ENCODE data around the gene CAPNS1.
"Not testable (repeated sequence)": the region's sequence is repeated elsewhere in the genome, so short reads cannot be mapped to it uniquely, and the experiment has no call there.

Gene CAPNS1

DNA sequence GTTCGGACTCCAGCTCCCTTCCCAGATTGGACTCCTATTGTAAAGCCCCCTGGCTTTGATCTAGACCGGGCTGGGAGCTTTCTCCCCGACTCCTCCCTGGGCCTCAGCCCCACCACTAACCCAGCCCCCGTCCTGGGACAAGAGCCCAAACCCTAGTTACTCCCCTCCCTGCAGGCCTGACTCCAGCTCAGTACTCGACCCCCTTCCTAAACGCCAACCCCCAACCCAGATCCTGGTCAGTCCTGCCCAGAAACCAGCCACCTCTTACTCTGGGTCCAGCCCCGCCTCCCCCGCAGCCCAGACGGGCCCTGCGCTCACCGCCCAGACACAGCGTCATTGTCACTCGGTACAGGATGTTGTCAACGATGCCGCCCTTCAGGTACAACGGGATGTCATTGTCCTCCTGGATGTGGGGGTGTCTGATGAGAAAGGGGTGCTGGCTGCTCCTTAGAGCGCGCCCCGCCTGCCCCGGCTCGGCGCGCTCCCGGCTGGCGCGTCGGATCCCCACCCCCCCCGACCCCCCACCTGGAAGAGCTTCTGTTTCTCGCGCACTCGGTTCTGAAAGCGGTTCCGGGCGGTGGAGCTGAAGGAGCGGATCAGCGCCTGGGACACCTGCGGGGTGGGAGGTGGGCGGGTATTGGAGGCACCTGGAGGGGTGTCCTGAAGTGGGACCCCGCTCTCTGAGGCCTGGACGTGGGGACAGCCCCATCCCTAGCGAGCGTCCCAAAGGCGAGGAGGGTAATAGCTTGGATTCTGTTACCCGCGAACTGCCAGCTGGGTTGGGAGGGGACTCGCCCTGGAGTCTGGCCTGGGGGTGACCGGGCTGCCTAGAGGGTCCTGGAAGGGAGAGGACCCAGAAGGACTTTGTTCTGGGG lies 11.5 kb downstream of the CAPNS1 start:
- DNase-seq = no peak

- no peak for DNase-seq
These were observed 12.1 kb downstream of the CAPNS1 start for GRCh38 chr19:36152019-36152351.

DNA sequence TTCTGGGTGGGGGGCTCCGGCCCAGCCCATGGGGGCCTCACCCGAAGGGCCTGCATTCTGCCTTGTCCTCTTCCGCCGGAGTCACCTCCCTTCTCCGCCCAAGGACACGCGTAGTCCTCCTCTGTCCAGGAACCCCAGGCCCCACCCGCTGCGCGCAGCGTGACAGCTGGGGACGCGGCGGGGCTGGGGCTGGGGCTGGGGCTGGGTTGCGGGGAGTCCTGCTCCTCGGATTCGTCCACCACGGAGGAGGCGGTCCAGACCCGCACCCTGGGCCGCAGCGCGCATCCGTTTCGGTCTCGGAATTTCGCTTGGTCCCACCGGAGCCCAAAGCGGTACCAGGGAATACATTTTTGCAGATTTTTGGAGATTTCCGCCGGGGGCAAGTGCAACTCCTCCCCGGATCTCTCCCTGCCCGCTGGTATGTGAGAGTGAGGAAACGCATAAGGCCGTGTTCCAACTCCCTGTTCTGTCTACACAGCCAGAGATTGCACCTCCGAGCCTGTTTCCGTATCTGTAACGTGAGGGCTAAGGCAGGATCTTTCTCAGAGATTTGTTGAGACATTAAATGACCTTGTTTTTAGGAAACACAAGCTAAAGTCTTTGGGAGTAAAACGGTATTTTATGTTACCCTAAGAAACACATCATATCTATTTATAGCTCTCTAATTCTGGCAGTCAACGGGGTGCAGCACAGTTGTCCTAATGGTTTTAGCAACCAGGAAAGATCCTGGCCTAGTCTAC lies 12.7 kb downstream of the CAPNS1 start, which contains the start of gene COX7A1:
Gene COX7A1 (minus strand): TSS at position 96 of the 740 bp plus-strand sequence. CDS start 40 bp downstream, at position 56.
- DNase-seq = no peak

DNA sequence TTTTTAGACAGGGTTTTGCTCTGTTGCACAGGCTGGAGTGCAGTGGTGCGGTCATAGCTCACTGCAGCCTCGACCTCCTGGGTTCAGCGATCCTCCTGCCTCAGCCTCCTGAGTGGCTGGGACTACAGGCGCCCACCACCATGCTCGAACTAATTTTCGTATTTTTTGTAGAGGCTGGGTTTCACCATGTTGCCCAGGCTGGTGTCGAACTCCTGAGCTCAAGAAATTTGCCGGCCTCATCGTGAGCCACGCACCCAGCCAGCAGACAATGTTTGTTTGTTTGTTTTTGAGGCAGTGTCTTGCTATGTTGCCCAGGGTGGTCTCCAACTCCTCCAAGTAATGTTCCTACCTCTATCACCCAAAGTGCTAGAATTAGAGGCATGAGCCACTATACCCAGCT lies 13.3 kb downstream of the CAPNS1 start:
- no peak for DNase-seq

DNA sequence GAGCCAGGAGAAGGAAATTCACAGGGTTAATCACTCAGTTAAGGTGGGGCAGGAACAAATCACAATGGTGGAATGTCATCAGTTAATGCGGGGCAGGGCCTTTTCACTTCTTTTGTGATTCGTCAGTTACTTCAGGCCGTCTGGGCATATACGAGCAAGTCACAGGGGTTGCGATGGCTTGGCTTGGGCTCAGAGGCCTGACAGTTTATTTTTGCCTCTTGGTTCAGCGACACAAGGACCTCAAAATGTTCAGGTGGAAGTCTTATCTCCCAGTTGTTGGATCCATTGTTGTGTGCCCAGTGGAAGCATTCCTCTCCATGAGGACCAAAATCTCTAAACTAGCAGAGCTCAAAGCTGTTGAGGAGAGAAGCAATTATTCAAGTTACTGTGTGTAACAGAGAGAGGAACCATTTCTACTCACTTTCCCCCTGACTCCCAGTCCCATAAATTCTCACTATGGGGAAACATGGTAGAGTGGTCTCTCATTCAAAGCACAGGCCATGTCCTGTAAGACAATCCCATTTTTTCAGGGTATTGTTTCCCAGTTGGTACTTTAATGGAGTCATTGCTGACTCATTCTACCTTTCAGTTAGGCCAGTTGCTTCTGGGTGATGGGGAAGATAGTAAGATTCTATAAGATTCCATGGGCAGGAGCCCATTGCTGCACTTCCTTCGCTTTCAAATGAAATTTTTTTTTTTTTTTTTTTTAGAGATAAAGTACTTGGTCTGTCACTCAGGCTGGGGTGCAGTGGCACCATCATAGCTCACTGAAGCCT lies 21.1 kb downstream of the CAPNS1 start:
- no peak for DNase-seq

DNA sequence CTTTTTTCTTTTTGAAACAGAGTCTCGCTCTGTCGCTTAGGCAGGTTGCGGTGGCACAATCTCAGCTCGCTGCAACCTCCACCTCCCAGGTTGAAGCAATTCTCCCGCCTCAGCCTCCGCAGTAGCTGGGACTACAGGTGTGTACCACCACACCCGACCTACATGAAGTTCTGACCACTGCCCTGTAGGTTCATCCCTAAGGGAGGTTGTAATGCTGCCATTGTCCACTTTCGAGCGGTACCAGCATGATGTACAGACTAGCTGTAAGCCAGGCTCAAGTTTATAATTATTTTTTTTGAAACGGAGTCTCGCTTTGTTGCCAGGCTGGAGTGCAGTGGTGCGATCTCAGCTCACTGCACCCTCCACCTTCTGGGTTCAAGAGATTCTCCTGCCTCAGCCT lies 23.9 kb downstream of the CAPNS1 start:
- DNase-seq = no peak

- DNase-seq = no peak
These were observed 29.4 kb downstream of the CAPNS1 start for GRCh38 chr19:36169084-36169760.

GRCh38 chr19:36172852-36173251 lies 33.0 kb downstream of the CAPNS1 start:
- DNase-seq = no peak

GRCh38 chr19:36173846-36174245 lies 34.0 kb downstream of the CAPNS1 start:
- not testable (repeated sequence) for DNase-seq

DNA sequence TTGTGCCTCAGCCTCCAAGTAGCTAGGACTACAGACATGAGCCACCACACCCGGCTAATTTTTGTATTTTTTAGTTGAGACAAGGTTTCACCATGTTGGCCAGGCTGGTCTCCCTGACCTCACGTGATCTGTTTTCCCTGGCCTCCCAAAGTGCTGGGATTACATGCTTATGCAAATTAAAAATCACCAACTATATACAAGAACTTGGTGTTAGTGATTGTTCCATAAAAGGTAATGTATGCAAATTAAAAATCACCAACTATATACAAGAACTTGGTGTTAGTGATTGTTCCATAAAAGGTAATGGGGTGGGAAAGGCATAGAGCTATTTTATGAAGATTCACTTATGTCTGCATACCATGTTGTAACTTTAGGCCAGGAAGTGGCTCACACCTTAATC lies 39.2 kb downstream of the CAPNS1 start:
- DNase-seq = not testable (repeated sequence)

DNA sequence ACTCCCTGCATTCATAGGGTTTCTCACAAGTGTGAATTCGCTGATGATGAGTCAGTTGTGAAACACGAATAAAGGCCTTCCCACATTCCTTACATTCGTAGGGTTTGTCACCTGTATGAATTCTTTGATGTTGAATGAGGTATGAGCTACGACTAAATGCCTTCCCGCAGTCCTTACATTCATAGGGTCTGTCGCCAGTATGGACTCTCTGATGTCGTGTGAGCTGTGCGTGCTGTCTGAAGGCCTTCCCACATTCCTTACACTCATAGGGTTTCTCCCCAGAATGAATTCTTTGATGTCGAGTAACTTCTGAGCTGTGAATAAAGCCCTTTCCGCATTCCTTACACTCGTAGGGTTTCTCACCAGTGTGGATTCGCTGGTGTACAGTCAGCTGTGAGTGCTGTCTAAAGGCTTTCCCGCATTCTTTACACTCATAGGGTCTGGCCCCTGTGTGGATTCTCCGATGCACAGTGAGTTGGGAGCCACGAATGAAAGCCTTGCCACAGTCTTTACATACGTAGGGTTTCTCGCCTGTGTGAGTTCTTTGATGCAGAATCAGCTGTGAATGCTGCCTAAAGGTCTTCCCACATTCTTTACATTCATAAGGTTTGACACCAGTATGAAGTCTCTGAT lies 42.9 kb downstream of the CAPNS1 start:
- DNase-seq = no peak

DNA sequence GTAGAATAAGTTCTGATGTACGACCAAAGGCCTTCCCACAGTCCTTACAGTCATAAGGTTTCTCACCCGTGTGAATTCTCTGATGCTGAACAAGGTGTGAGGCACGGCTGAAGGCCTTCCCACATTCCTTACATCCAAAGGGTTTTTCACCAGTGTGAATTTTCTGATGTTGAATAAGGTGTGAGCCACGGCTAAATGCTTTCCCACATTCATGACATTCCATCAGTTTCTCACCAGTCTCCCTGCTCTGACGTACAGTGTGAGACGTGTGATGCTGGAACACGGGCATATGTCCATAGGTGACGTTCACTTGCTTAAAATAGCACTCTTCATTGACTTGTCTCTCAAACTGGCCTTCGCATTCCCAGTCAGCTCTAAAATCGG lies 43.4 kb downstream of the CAPNS1 start:
- DNase-seq = no peak

GRCh38 chr19:36186722-36187121 lies 46.9 kb downstream of the CAPNS1 start:
- DNase-seq = not testable (repeated sequence)

DNA sequence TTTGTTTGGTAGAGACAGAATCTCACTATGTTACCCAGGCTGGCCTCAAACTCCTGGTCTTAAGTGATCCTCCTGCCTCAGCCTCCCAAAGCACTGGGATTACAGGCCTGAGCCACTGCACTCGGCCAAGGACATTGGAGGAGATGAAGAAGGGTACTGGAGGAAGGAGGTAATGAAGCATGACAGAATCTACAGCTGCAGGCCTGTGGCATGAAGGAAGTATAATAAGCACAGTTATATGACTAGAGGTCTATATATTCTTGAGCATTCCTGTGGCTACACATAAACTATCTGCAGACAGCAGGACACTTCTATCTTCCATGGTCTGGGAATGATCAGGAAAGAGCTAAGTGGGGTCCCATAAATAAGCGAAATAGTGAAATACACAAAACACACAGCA lies 56.4 kb downstream of the CAPNS1 start:
- DNase-seq = no peak

- DNase-seq = no peak
These were observed 58.3 kb downstream of the CAPNS1 start for GRCh38 chr19:36198119-36198518.

All from stimulated activated CD4-positive, alpha-beta T cell treated with anti-CD3 and anti-CD28 coated beads, Interleukin-15, amount 100 ng/mL, for 24 hours (primary cell).